Large intestine (tissue), 3 donors: ENCODE measurements around the gene KHNYN. TPM values are rescaled to one million over a fixed set of nuclear protein-coding genes. Genes with fewer than 3 reads are reported as not detected.

Source experiments
- DNase-seq, 2 donors: peaks; one replicate each; pipeline versions ENCODE4 v3.0.0 to v3.0.0-alpha.2; 2013
- H3K27ac ChIP-seq: one replicate; pipeline ENCODE4 v1.5.1; 2013; ENCODE audit warnings: low read length
- H3K27me3 ChIP-seq: 2 replicates; pipeline ENCODE4 v1.6.1; 2013; ENCODE audit warnings: low read length; ENCODE audit not compliant: control insufficient read depth, insufficient read depth
- H3K36me3 ChIP-seq: 2 replicates; pipeline ENCODE4 v1.6.1; 2013; ENCODE audit warnings: low read length; ENCODE audit not compliant: control insufficient read depth, insufficient read depth
- H3K4me1 ChIP-seq: one replicate; pipeline ENCODE4 v1.6.1; 2013; ENCODE audit warnings: low read length; ENCODE audit not compliant: control insufficient read depth, insufficient read depth
- H3K4me3 ChIP-seq: one replicate; pipeline ENCODE4 v1.5.1; 2013; ENCODE audit warnings: low read length
- H3K9me3 ChIP-seq: one replicate; pipeline ENCODE4 v1.6.1; 2013; ENCODE audit warnings: mild to moderate bottlenecking, low read depth, low read length, moderate library complexity; ENCODE audit not compliant: control insufficient read depth
- WGBS: methylation state at CpG from one replicate; pipeline ENCODE4 v1.1.5; 2013; ENCODE audit warnings: low lambda C conversion rate; ENCODE audit not compliant: insufficient coverage; 5-methylcytosine and 5-hydroxymethylcytosine counted together
- polyA plus RNA-seq: library from polyadenylated mRNA; unstranded; fragments of 120-200 nt; gene quantifications from one replicate; pipeline ENCODE4 v1.2.1, GENCODE V29; 2013

KHNYN gene
- polyA plus RNA-seq, 1 donor: 73.5 TPM

DNA sequence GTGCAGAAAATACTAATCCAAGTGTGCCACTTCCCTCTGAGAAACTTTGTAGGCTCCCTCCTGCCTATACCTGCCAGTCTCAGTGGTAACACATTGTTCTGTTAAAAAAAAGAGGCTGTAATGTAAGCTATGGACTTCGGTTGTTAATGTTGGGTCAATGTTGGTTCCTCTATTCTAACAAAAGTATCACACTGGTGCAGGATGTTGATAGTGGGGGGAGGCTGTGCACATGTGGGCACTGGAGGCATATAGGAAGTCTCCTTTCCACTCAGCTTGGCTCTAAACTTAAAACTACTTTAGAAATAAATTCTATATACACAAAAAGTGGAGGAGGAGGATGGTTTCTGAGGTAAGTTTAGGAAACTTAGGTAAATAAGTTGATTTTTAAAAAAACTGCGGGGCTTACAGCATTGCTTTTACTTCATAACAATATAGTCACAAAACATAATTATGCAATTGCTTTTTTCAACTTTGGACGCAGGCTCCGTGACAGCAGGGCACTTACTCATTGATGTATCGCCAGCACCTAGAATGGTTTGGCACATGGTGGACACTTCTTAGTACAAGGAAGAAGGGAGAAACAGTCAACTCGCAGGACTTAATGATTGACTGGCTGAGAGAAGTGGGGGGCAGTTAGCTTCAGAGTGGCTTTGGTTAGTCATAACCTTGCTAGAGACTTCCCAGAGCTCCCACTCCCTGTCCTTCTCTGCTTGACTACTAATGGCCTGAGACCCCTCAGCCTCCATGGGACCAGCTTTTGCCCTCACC, 38.9 kb upstream of the KHNYN start:
- Histone ChIP-seq H3K9me3 (peaks cover 3% of the 10 kb centered on the region), H3K4me1 (peaks cover 42% of the 10 kb centered on the region), H3K27me3 (no peaks in the 10 kb centered on the region), H3K27ac (no peak overlapping the region), H3K36me3 (no peaks in the 10 kb centered on the region), H3K4me3 (no peak overlapping the region)
- WGBS: no CpG with 5 or more reads among the region's 6 CpGs
- DNase-seq: no peak

DNA sequence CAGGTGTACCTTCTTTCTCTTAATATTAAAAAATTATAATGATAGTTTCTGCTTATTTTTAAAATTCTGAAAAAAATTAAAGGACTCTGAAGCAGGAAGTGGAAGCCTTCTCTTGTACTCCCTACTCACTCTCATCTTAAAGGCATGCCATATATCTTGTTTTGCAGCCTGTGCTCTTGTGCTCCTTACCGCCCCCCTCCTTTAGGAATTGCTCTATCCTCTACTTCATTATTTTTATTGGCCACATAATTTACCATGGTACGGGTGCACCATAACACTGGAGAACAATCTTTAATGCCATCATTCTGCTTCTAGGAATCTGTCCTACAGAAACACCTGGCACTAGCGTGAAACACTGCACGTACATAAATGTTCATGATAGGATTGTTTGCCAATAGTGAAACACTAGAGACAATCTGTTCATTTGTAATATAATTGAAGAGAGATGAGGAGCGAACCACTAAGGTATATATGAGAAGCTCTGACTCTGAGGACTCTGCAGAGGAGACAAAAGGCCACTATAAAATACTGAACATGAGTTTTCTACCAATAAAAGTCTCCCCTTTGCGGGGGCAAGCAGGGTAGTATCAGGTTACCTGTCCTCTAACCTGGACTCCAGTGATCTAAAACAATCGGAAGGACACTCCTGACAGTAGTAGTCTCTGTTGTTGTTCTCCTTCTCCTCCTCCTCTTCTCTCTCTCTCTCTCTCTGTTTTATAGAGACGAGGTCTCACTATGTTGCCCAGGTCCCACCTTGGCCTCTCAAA, 37.2 kb upstream of the KHNYN start:
- 20% methylated on average over 3 of the region's 8 CpGs for WGBS
- no peaks in the 10 kb centered on the region for H3K36me3 ChIP-seq
- H3K27ac ChIP-seq: peak overlapping the region; percentile 51
- no peaks in the 10 kb centered on the region for H3K27me3 ChIP-seq
- H3K4me3 ChIP-seq: no peak overlapping the region
- peaks cover 31% of the 10 kb centered on the region for H3K4me1 ChIP-seq
- DNase-seq: peak in 1 of 2 donors; percentile 72
- H3K9me3 ChIP-seq: peaks cover 3% of the 10 kb centered on the region

GRCh38 chr14:24394275-24394674, 35.5 kb upstream of the KHNYN start:
- peaks cover 27% of the 10 kb centered on the region for H3K4me1 ChIP-seq
- WGBS: 100% methylated on average over 1 of the region's 3 CpGs
- H3K27ac ChIP-seq: no peak overlapping the region
- H3K36me3 ChIP-seq: no peaks in the 10 kb centered on the region
- H3K9me3 ChIP-seq: peaks cover 3% of the 10 kb centered on the region
- no peak for DNase-seq
- no peak overlapping the region for H3K4me3 ChIP-seq
- H3K27me3 ChIP-seq: no peaks in the 10 kb centered on the region

GRCh38 chr14:24395609-24396582, 33.9 kb upstream of the KHNYN start:
- Histone ChIP-seq H3K4me3 (no peak overlapping the region), H3K36me3 (no peaks in the 10 kb centered on the region), H3K4me1 (peaks cover 31% of the 10 kb centered on the region), H3K27ac (no peak overlapping the region), H3K27me3 (no peaks in the 10 kb centered on the region), H3K9me3 (peaks cover 3% of the 10 kb centered on the region)
- DNase-seq: no peak
- no CpG with 5 or more reads among the region's 8 CpGs for WGBS

- H3K36me3 ChIP-seq: no peaks in the 10 kb centered on the region
- WGBS: no CpG with 5 or more reads among the region's 6 CpGs
- peak in 1 of 2 donors; percentile 66 for DNase-seq
- no peaks in the 10 kb centered on the region for H3K27me3 ChIP-seq
- no peak overlapping the region for H3K4me3 ChIP-seq
- H3K9me3 ChIP-seq: no peaks in the 10 kb centered on the region
- peak overlapping the region; percentile 91 for H3K27ac ChIP-seq
- H3K4me1 ChIP-seq: peaks cover 39% of the 10 kb centered on the region
Observed at GRCh38 chr14:24397639-24398292, 32.0 kb upstream of the KHNYN start.

DNA sequence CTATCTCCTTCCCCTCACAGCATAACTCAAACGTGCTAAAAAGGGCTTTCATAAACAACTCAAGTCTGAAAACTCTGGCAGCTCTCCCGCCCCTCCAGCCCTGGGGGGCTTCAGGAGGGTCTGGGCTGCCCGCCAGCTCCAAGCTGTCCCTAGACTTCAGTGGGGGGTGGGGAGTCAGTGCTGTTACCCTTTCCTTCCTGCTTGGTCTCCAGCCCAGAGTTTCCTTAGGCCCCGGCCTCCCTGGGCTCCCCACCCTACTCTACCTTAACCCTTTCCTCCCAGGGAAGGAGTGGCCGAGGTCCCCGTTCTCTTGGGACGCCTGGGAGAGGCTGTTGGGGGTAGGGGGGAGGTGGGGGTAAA, 31.5 kb upstream of the KHNYN start:
- DNase-seq: peak; percentile 41 to 73
- Histone ChIP-seq H3K4me1 (peaks cover 40% of the 10 kb centered on the region), H3K36me3 (no peaks in the 10 kb centered on the region), H3K9me3 (no peaks in the 10 kb centered on the region), H3K27me3 (no peaks in the 10 kb centered on the region), H3K4me3 (peak overlapping the region; percentile 74), H3K27ac (peak overlapping the region; percentile 91)
- WGBS: no CpG with 5 or more reads among the region's 7 CpGs

DNA sequence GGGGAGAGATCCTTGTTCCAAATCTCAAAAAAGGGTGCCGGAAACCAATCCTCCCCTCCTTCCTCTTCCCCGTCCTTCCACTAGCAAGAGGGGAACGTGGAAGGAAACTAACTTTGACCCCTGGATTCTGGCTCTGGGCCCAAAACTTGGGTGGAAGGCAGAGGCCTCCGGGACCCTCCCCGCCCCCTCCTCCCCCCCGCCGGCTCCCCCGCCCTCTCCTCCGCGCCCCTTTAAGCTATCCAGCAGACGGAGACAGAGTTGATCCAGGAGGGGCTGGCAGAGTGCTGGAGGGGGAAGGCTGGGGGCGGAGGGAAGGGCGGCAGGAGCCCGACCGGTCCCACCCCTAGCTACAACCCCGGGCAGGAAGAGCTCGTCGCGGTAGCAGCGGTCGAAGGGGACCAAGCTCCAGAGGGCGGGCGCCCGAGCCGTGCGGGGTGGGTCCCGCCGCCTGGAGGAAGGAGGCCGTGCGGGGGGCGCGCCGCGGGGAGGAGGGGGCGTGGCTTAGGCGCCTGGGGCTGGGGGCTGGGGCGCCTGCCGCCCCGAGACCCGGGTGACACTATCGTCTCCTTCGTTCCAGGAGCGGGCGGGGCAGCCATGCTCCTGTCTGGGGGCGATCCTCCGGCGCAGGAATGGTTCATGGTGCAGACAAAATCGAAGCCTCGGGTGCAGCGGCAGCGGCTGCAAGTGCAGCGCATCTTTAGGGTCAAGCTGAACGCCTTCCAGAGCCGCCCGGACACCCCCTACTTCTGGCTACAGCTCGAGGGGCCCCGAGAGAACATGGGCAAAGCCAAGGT, 30.9 kb upstream of the KHNYN start, which contains the start of gene NYNRIN:
TSS of gene NYNRIN (plus strand) at position 351 of the 794 bp plus-strand sequence. CDS start at position 595, 244 bp downstream.
- Histone ChIP-seq H3K4me1 (peaks cover 40% of the 10 kb centered on the region), H3K36me3 (no peaks in the 10 kb centered on the region), H3K4me3 (peak within 1 kb of the TSS; percentile 74), H3K27me3 (no peaks in the 10 kb centered on the region), H3K27ac (peak within 1 kb of the TSS; percentile 91), H3K9me3 (no peaks in the 10 kb centered on the region)
- WGBS: no CpG with 5 or more reads among the region's 57 CpGs
- peak; percentile 65 to 79 for DNase-seq

DNA sequence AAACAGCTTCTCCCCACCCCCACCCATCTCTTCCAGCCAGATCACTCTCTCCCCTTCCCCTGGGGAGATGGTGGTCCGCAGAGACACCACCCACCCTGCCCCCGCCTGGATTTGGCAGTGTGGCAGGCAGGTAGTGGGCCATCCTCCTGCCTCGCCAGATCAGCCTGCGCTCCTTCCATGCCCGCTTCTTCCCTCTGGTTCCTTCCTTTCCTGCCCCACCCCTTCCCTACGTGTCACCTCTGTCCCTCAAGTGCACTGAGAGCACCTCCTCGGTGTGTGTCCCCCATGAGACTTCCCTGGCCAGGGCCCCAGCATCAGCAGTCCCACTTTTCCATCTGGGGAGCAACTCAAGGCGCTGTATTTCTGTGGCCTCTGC, 30.3 kb upstream of the KHNYN start:
- peaks cover 40% of the 10 kb centered on the region for H3K4me1 ChIP-seq
- peak; percentile 40 to 82 for DNase-seq

DNA sequence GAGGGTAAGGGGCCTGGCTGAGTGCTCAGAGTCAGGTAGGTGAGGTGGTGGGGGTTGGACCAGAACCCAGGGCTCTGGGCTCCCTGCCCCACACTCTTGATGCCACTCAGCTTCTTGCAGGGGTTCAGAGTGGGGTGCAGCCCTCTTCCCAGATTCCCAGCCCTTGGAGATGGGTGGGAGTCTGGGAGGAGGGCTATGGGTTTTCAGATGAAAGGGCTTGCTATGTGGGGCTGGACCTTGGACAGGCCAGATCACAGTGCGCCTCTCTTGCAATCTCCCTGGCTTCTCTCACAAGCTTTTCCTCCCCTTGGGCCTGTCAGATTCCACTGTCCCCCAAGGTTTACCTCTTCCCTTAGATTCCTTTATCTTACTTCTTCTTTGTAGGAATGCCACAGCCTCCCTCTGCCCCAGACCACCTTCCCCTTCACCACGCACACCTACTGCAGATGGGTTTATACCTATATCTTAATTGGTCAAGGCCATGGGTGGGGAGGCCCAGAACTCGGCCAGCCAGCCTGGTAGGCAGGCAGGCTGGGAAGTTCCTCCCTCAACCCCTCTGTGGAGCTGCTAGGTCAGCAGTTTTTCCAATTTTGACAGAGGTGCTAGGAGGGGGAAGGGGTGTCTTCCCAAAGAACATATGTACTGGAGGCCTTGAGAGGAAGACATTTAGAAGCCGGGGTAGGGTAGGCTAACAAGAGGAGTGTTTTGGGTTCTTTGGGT, 29.6 kb upstream of the KHNYN start:
- WGBS: no CpG with 5 or more reads among the region's 4 CpGs
- DNase-seq: peak; percentile 62 to 79
- H3K4me1 ChIP-seq: peaks cover 40% of the 10 kb centered on the region
- peaks cover 7% of the 10 kb centered on the region for H3K36me3 ChIP-seq
- peak overlapping the region; percentile 74 for H3K4me3 ChIP-seq
- H3K27ac ChIP-seq: peak overlapping the region; percentile 91
- no peaks in the 10 kb centered on the region for H3K9me3 ChIP-seq
- no peaks in the 10 kb centered on the region for H3K27me3 ChIP-seq

More for the DNA sequence above, 30.3 kb upstream of the KHNYN start:
- H3K4me3 ChIP-seq: peak overlapping the region; percentile 74
- WGBS: 10% methylated on average over 2 of the region's 8 CpGs
- H3K9me3 ChIP-seq: no peaks in the 10 kb centered on the region
- H3K36me3 ChIP-seq: peaks cover 1% of the 10 kb centered on the region
- no peaks in the 10 kb centered on the region for H3K27me3 ChIP-seq
- H3K27ac ChIP-seq: peak overlapping the region; percentile 91
